Fibroblast of mammary gland (primary cell): ENCODE data around the gene ZNF808.

Source experiments
- DNase-seq: peaks from one replicate; pipeline ENCODE4 v3.0.0-alpha.2; 2010; ENCODE audit warnings: low read depth
- H3K4me3 ChIP-seq: 2 replicates; pipeline ENCODE4 v1.5.1; 2011; ENCODE audit warnings: low read depth, mild to moderate bottlenecking, low read length, moderate library complexity; ENCODE audit not compliant: control insufficient read depth
- TF ChIP-seq, protein P1 (sequence below): conservative IDR thresholded peaks from 2 replicates; pipeline ENCODE4 v1.5.1; 2011; ENCODE audit warnings: low read depth, low read length, inconsistent platforms; ENCODE audit not compliant: control insufficient read depth, insufficient read depth

The ZNF808 gene

DNA sequence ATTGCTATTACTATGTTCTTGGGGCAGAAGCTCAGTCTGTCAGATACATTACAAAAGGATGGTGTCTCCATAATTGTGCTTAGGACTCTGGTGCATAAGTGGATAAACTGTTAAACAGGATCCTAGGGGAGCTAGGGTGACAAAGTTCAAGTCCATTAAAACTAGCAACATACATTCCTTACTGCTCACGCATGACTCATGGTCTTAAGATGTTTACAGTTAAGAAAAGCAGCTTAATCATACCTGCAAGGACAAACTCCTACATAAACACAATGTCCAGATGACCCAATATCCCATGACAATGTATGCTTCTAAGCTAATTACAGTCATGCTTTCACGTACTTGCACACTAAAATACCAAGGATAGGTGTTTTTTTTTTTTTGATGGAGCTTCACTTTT is 39.1 kb downstream of the ZNF808 start:
- peak; percentile 89 for DNase-seq
- H3K4me3 ChIP-seq, result no peak overlapping the region
- TF ChIP-seq, protein P1, sequence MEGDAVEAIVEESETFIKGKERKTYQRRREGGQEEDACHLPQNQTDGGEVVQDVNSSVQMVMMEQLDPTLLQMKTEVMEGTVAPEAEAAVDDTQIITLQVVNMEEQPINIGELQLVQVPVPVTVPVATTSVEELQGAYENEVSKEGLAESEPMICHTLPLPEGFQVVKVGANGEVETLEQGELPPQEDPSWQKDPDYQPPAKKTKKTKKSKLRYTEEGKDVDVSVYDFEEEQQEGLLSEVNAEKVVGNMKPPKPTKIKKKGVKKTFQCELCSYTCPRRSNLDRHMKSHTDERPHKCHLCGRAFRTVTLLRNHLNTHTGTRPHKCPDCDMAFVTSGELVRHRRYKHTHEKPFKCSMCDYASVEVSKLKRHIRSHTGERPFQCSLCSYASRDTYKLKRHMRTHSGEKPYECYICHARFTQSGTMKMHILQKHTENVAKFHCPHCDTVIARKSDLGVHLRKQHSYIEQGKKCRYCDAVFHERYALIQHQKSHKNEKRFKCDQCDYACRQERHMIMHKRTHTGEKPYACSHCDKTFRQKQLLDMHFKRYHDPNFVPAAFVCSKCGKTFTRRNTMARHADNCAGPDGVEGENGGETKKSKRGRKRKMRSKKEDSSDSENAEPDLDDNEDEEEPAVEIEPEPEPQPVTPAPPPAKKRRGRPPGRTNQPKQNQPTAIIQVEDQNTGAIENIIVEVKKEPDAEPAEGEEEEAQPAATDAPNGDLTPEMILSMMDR, result no peak

DNA sequence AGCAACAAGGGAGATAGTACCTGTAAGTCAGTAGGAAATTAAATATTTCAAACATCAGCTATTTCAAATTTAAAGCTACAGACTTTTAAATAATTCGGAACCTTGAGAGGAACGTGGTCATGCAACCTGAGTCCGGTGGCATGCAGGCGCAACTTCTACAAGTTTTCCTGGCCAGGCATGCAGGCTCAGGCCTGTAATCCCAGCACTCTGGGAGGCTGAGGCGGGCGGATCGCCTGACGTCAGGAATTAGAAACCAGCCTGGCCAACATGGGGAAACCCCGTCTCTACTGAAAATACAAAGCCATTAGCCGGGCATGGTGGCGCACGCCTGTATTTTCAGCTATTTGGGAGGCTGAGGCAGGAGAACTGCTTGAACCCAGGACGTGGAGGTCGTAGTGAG is 40.5 kb downstream of the ZNF808 start:
- H3K4me3 ChIP-seq, result no peak overlapping the region
- TF ChIP-seq, protein P1, result no peak
- no peak for DNase-seq

DNA sequence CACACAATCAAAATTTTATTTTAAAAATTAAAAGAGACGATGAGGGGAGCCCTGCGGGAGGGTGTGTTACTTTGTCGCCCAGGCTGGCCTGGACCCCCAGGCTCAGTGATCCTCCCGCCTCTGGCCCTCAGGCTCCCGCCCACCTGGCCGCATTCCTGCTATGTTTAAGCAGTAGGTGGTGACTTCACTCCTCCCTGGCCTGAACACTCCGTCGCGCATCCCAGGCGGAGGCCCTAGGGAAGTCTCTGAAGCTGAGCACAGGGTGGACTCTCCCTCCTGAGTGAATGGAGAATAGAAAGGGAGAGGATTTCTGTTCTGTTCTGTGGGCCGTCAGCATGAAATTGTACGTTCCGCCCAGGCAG is 42.2 kb downstream of the ZNF808 start:
- DNase-seq, result peak; percentile 32
- peak overlapping the region; percentile 96 for H3K4me3 ChIP-seq

DNA sequence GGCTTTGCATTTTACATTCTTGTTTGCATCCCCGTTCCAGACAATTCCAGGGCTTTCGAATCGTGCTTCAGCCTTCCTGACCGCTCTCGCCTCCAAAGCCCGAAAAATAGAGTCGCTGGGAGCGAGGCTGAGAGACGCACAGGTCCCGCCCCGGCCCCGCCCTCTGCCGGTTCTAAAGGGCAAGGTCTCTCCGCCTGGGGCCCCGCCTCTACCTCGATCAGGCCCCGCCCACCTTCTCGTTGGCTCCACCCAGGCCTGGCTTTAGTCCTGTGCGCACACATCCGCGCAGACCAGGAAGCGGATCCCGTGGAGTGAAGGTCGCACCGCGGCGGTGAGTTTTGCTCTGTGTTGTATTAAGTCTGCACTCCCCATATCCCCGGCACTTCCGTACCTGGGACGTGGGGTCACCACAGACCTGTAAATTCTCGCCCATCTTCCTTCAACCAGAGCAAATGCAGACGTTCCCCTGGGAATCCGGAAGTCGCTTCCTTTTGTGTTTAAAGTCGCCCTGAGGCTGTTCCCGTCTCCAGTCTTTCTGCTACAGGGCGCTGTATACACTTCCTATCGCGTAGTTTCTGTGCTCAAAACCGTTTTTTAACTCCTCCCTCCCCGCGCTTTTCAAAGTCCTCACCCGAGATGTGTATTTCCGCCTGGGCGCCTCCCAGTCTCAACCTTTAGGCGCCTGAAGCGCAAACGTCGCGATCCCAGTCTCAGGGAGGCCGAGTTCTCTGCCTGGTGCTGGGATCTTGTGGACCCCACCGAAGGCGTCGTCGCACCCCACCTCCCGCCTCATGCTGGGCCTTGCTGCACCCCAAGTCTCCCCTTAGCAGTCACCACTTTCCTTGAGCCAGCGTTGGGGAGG is 42.8 kb downstream of the ZNF808 start, which contains the start of gene ZNF701:
TSS of gene ZNF701 (plus strand) at position 288 of the 862 bp plus-strand sequence. CDS start 3,861 bp downstream, outside the sequence.
- DNase-seq, result peak; percentile 88
- peak within 1 kb of the TSS; percentile 96 for H3K4me3 ChIP-seq
- TF ChIP-seq, protein P1, result no peak

DNA sequence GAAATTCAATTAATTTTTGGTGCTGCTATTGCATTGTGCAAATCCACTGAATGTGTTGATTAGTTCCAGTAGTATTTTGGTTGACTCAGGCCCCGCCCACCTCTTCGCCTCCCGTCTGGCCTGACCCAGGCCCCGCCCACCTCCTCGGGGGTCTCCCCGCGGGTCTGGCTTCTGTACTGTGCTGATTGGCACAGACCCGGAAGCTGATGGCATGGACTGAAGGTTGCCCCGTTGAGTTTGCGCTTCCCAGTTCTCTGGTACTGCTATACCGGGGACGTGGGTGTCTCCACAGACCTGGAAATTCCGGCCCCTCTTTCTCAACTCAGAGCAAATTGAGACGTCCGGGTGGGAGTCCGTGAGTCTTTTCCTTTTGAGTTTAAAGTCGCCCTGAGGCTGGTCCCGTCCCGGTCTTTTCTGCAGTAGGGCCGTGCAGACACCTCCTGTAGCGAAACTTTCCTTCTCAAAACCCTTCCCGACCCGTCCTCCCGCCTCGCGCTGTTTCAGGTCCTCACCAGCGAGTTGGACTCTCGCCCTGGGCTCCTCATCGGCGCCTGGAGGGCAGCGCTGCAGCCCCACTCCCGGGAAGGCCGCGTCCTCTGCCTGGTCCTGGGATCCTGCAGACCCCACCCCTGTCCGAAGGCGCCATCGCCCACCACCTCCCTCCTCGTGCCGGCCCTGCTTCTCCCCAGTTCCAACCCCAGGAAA is 57.4 kb downstream of the ZNF808 start:
- TF ChIP-seq, protein P1, result no peak
- peak overlapping the region; percentile 12 for H3K4me3 ChIP-seq
- peak; percentile 22 for DNase-seq

DNA sequence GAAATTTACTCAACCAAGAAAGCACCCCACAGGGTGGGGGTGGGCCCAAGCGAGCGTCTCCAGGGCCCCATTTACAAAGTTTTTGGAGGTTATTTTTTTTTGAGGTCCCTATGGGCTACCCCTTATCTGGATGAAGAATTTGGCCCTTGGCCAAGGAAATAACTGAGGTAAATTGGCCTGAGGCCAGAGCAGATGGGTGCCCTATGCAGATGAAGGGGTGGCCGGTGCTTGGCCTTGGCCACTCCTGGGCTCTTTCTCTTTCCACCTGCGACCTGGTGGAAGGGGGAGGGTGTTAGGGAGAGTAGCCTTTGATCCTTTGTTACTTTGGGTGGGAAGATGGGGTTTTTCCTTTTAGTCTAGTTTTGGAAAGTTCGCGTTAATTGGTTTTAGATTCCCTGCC is 58.1 kb downstream of the ZNF808 start:
- DNase-seq, result no peak
- TF ChIP-seq, protein P1, result no peak
- no peak overlapping the region for H3K4me3 ChIP-seq

DNA sequence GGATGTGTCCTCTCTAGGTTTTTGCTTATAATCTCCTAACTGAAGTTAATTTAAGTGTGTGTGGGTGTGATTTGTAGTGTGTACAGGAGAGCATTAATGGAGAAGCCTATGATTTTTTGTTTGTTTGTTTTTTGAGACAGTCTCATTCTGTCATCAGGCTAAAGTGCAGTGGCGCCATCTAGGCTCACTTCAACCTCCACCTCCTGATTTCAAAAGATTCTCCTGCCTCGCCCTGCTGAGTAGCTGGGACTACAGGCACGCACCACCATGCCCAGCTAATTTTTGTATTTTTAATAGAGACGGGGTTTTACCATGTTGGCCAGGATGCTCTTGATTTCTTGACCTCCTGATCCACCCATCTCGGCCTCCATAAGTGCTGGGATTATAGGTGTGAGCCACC is 63.3 kb downstream of the ZNF808 start:
- H3K4me3 ChIP-seq, result no peak overlapping the region
- TF ChIP-seq, protein P1, result no peak
- DNase-seq, result no peak
